ENCODE data around the gene NAPA.

DNA sequence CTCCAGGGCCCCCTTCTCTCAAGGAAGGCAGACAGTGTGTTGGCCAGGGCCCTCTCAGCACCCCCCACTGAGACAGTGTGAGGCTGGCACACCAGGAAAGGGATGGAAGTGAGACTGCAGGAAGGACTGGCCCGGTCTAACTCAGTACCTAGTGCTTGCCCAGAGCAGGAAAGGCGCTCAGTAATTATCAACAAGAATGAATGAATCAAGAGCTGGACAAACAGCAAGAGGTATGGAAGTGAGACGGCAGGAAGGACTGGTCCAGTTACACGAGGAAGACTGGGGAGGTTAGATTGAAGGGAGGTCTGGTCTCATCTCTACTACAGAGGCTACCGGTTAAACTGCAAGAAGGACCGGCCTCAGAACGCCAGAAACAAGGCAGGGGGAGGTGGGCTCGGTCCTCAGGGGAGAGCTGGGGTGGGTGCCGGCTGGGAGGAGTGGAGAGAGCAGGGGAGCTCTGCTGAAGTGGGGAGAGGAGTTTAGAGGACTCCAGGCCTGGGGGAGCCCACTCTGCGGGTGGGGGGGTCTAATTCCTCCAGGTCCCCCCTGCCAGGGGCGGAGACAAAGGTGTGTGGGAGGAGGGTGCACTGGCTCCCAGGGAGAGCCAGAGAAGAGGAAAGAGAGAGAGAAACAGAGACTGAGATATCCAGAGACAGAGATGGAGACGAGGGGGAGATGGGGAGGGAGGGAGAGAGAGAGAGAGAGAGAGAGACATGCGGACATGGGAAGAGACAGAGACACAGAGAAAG, 44.2 kb downstream of the NAPA start:
- TF ChIP-seq POLR2AphosphoS5 (IDR thresholded peaks at IDR 0.05) (no peak), POLR2A (IDR thresholded peaks at IDR 0.05) (no peak)
- TF ChIP-seq, protein P1, sequence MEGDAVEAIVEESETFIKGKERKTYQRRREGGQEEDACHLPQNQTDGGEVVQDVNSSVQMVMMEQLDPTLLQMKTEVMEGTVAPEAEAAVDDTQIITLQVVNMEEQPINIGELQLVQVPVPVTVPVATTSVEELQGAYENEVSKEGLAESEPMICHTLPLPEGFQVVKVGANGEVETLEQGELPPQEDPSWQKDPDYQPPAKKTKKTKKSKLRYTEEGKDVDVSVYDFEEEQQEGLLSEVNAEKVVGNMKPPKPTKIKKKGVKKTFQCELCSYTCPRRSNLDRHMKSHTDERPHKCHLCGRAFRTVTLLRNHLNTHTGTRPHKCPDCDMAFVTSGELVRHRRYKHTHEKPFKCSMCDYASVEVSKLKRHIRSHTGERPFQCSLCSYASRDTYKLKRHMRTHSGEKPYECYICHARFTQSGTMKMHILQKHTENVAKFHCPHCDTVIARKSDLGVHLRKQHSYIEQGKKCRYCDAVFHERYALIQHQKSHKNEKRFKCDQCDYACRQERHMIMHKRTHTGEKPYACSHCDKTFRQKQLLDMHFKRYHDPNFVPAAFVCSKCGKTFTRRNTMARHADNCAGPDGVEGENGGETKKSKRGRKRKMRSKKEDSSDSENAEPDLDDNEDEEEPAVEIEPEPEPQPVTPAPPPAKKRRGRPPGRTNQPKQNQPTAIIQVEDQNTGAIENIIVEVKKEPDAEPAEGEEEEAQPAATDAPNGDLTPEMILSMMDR (IDR thresholded peaks at IDR 0.05), result no peak

All from sigmoid colon (tissue), 4 donors.